Measurements from ENCODE around the gene MYO1D.

MYO1D gene

GRCh38 chr17:32820440-32820839, 56.5 kb downstream of the MYO1D start:
- DNase-seq (ENCODE audit: low read depth in 2 of 3, low spot score in 1 of 3) = no peak

- no peak for DNase-seq (ENCODE audit: low read depth in 2 of 3, low spot score in 1 of 3)
Observed at GRCh38 chr17:32819787-32820186, 57.1 kb downstream of the MYO1D start.

GRCh38 chr17:32819035-32819434, 57.9 kb downstream of the MYO1D start:
- DNase-seq (ENCODE audit: low read depth in 2 of 3, low spot score in 1 of 3) = no peak

- no peak for DNase-seq (ENCODE audit: low read depth in 2 of 3, low spot score in 1 of 3)
Observed at GRCh38 chr17:32815460-32815859, 61.5 kb downstream of the MYO1D start.

GRCh38 chr17:32814836-32815235, 62.1 kb downstream of the MYO1D start:
- DNase-seq (ENCODE audit: low read depth in 2 of 3, low spot score in 1 of 3) = no peak

- DNase-seq (ENCODE audit: low read depth in 2 of 3, low spot score in 1 of 3) = no peak
Observed at GRCh38 chr17:32813021-32813420, 63.9 kb downstream of the MYO1D start.

- DNase-seq (ENCODE audit: low read depth in 2 of 3, low spot score in 1 of 3) = no peak
Observed at GRCh38 chr17:32810690-32811089, 66.2 kb downstream of the MYO1D start.

- no peak for DNase-seq (ENCODE audit: low read depth in 2 of 3, low spot score in 1 of 3)
Observed at GRCh38 chr17:32807577-32807976, 69.3 kb downstream of the MYO1D start.

- DNase-seq (ENCODE audit: low read depth in 2 of 3, low spot score in 1 of 3) = no peak
Observed at GRCh38 chr17:32806646-32807045, 70.3 kb downstream of the MYO1D start.

- DNase-seq (ENCODE audit: low read depth in 2 of 3, low spot score in 1 of 3) = no peak
Observed at GRCh38 chr17:32805029-32805976, 71.6 kb downstream of the MYO1D start.

GRCh38 chr17:32803544-32803943, 73.4 kb downstream of the MYO1D start:
- DNase-seq (ENCODE audit: low read depth in 2 of 3, low spot score in 1 of 3) = no peak

GRCh38 chr17:32802306-32802705, 74.6 kb downstream of the MYO1D start:
- DNase-seq (ENCODE audit: low read depth in 2 of 3, low spot score in 1 of 3) = no peak

- DNase-seq (ENCODE audit: low read depth in 2 of 3, low spot score in 1 of 3) = no peak
Observed at GRCh38 chr17:32801641-32802040, 75.3 kb downstream of the MYO1D start.

GRCh38 chr17:32801193-32801592, 75.7 kb downstream of the MYO1D start:
- no peak for DNase-seq (ENCODE audit: low read depth in 2 of 3, low spot score in 1 of 3)

GRCh38 chr17:32798938-32799337, 78.0 kb downstream of the MYO1D start:
- DNase-seq (ENCODE audit: low read depth in 2 of 3, low spot score in 1 of 3) = no peak

GRCh38 chr17:32795339-32795979, 81.5 kb downstream of the MYO1D start:
- no peak for DNase-seq (ENCODE audit: low read depth in 2 of 3, low spot score in 1 of 3)

- no peak for DNase-seq (ENCODE audit: low read depth in 2 of 3, low spot score in 1 of 3)
Observed at GRCh38 chr17:32794533-32795246, 82.2 kb downstream of the MYO1D start.

GRCh38 chr17:32793841-32794240, 83.1 kb downstream of the MYO1D start:
- DNase-seq (ENCODE audit: low read depth in 2 of 3, low spot score in 1 of 3) = no peak

GRCh38 chr17:32792207-32792606, 84.7 kb downstream of the MYO1D start:
- no peak for DNase-seq (ENCODE audit: low read depth in 2 of 3, low spot score in 1 of 3)

- no peak for DNase-seq (ENCODE audit: low read depth in 2 of 3, low spot score in 1 of 3)
Observed at GRCh38 chr17:32786169-32786568, 90.8 kb downstream of the MYO1D start.

- DNase-seq (ENCODE audit: low read depth in 2 of 3, low spot score in 1 of 3) = no peak
Observed at GRCh38 chr17:32784113-32784512, 92.8 kb downstream of the MYO1D start.

- peak in 1 of 3 donors; percentile 3 for DNase-seq (ENCODE audit: low read depth in 2 of 3, low spot score in 1 of 3)
Observed at GRCh38 chr17:32783602-32784001, 93.3 kb downstream of the MYO1D start.

Data from stimulated activated CD4-positive, alpha-beta T cell treated with anti-CD3 and anti-CD28 coated beads, Interleukin-12 subunit alpha, Interleukin-12 subunit beta, amount 100 ng/mL, for 48 hours (primary cell).